GM12878 (cell line): Measurements from ENCODE around the gene PIM2. TPM values are rescaled to one million over a fixed set of nuclear protein-coding genes. Genes with fewer than 3 reads are reported as not detected.
A peak's percentile ranks its signal among the peaks of the same experiment; 100 is the strongest.

Source experiments
- ATF7 ChIP-seq: fragments of 450-650 bp; IDR thresholded peaks from 2 replicates; pipeline ENCODE4 v1.6.1; 2016; ENCODE audit warnings: low read depth, mild to moderate bottlenecking
- BRCA1 ChIP-seq: IDR thresholded peaks from 2 replicates; pipeline ENCODE4 v1.6.1; 2011; ENCODE audit warnings: low read depth, low read length, improper control_type of control experiment
- CBX5 ChIP-seq: sonication (generic); IDR thresholded peaks from 2 replicates; pipeline ENCODE4 v1.6.1; 2016; ENCODE audit warnings: low read depth, moderate library complexity, mild to moderate bottlenecking, inconsistent platforms
- CEBPB ChIP-seq, 2 experiments: fragments of 150-350 bp in 1 of 2; IDR thresholded peaks; 2 replicates each; pipeline ENCODE4 v1.6.1; 2012 to 2014; ENCODE audit warnings: low read depth in 2 of 2, low read length in 2 of 2, borderline replicate concordance in 1 of 2, inconsistent platforms in 1 of 2
- CREM ChIP-seq: IDR thresholded peaks from 2 replicates; pipeline ENCODE4 v1.6.1; 2014; ENCODE audit warnings: antibody characterized with exemption, low read depth
- DPF2 ChIP-seq: fragments of 450-650 bp; IDR thresholded peaks from 2 replicates; pipeline ENCODE4 v1.6.1; 2017; ENCODE audit warnings: mild to moderate bottlenecking
- FOS ChIP-seq: IDR thresholded peaks from 3 replicates; pipeline ENCODE4 v1.6.1; 2011; ENCODE audit warnings: borderline replicate concordance; ENCODE audit not compliant: insufficient read length; ENCODE audit errors: extremely low read depth
- GATAD2B ChIP-seq: fragments of 450-650 bp; conservative IDR thresholded peaks from 2 replicates; pipeline ENCODE4 v1.6.1; 2017; ENCODE audit warnings: low read depth, mild to moderate bottlenecking, moderate library complexity
- HDGF ChIP-seq: fragments of 450-650 bp; IDR thresholded peaks from 2 replicates; pipeline ENCODE4 v1.6.1; 2016; ENCODE audit warnings: antibody characterized with exemption
- HSF1 ChIP-seq: fragments of 150-350 bp; IDR thresholded peaks from 2 replicates; pipeline ENCODE4 v1.6.1; 2014; ENCODE audit warnings: mild to moderate bottlenecking, low read depth, low read length
- IRF4 ChIP-seq: IDR thresholded peaks from 2 replicates; pipeline ENCODE4 v1.6.1; 2011; ENCODE audit warnings: low read depth, low read length
- JUND ChIP-seq: IDR thresholded peaks from 2 replicates; pipeline ENCODE4 v1.6.1; 2012; ENCODE audit warnings: low read depth, mild to moderate bottlenecking, low read length, improper control_type of control experiment, moderate library complexity
- MYC ChIP-seq: IDR thresholded peaks from 2 replicates; pipeline ENCODE4 v1.6.1; 2011; ENCODE audit warnings: mild to moderate bottlenecking, low read length, moderate library complexity, inconsistent platforms; ENCODE audit not compliant: insufficient read depth, insufficient replicate concordance, insufficient read length, severe bottlenecking
- NBN ChIP-seq: fragments of 450-650 bp; IDR thresholded peaks from 2 replicates; pipeline ENCODE4 v1.6.1; 2016
- NR2F1 ChIP-seq: fragments of 450-650 bp; conservative IDR thresholded peaks from 2 replicates; pipeline ENCODE4 v1.6.1; 2017; ENCODE audit warnings: mild to moderate bottlenecking
- NRF1 ChIP-seq: conservative IDR thresholded peaks from 2 replicates; pipeline ENCODE4 v1.6.1; 2011; ENCODE audit warnings: mild to moderate bottlenecking, low read depth, low read length, improper control_type of control experiment
- RELA ChIP-seq: fragments of 450-650 bp; IDR thresholded peaks from 2 replicates; pipeline ENCODE4 v1.8.0; 2014; ENCODE audit warnings: borderline replicate concordance; ENCODE audit not compliant: partially characterized antibody
- SMAD5 ChIP-seq: IDR thresholded peaks from 2 replicates; pipeline ENCODE4 v1.6.1; 2016; ENCODE audit warnings: antibody characterized with exemption, low read depth
- SREBF2 ChIP-seq: IDR thresholded peaks from 2 replicates; pipeline ENCODE4 v1.6.1; 2012; ENCODE audit warnings: mild to moderate bottlenecking, low read length
- SUPT20H ChIP-seq: IDR thresholded peaks from 2 replicates; pipeline ENCODE4 v1.6.1; 2011; ENCODE audit warnings: low read depth, mild to moderate bottlenecking, low read length, moderate library complexity, borderline replicate concordance; ENCODE audit not compliant: control insufficient read depth
- ZBTB11 ChIP-seq: fragments of 450-650 bp; formaldehyde crosslinking; IDR thresholded peaks from 2 replicates; pipeline ENCODE4 v1.5.0; 2022; ENCODE audit warnings: mild to moderate bottlenecking, missing genetic modification characterization
- ZBTB33 ChIP-seq: fragments of 450-650 bp; IDR thresholded peaks from 2 replicates; pipeline ENCODE4 v1.6.1; 2017; ENCODE audit warnings: mild to moderate bottlenecking
- ZNF24 ChIP-seq: fragments of 450-650 bp; IDR thresholded peaks from 2 replicates; pipeline ENCODE4 v1.6.1; 2017; ENCODE audit warnings: antibody characterized with exemption, mild to moderate bottlenecking
- ZNF622 ChIP-seq: fragments of 450-650 bp; IDR thresholded peaks from 2 replicates; pipeline ENCODE4 v1.6.1; 2017; ENCODE audit warnings: mild to moderate bottlenecking, inconsistent platforms
- polyA plus RNA-seq, 11 experiments: library from polyadenylated mRNA; depleted of rRNA in 4 of 11; unstranded in 6 of 11; stranded (reverse) in 5 of 11; fragments of >200 nt; fragmentation: Nextera tagmentation in 4 of 11; fragmentation: Illumina TruSeq in 1 of 11; extraction: Ambion mirVana in 4 of 11; extraction: Trizol in 1 of 11; gene quantifications; 1 replicate in 1 of 11; 2 replicates in 10 of 11; pipeline versions ENCODE4 v1.2.1 to v1.2.3, GENCODE V29; 2011 to 2016; ENCODE audit warnings: inconsistent platforms in 2 of 11, missing spikeins in 2 of 11, low read depth in 1 of 11
- total RNA-seq, 4 experiments: library from RNA; depleted of rRNA in 3 of 4; stranded (reverse); fragments of >200 nt in 3 of 4; fragmentation: Illumina TruSeq in 1 of 4; extraction: Trizol in 1 of 4; gene quantifications; 2 replicates each; pipeline versions ENCODE4 v1.2.1 to v1.2.3, GENCODE V29; 2013 to 2021

The PIM2 gene
- total and polyA plus RNA-seq, 10 of the 15 experiments (the other 5 are each of a cell fraction or from before 2014, with no cell fraction given) = 19.2 to 96.8 (median 32.3) TPM

GRCh38 chrX:48897625-48898306, 21.1 kb downstream of the PIM2 start, which contains the start of the genes PQBP1 and TIMM17B (continued):
- TF ChIP-seq ZBTB33 (no peak), FOS (peak; percentile 31), SUPT20H (no peak), HSF1 (no peak), NR2F1 (no peak), CBX5 (no peak), CREM (peak; percentile 70), HDGF (no peak), BRCA1 (no peak), ZNF622 (no peak), SREBF2 (no peak), ZNF24 (no peak), ATF7 (peak; percentile 99), NRF1 (no peak), NBN (peak; percentile 79), ZBTB11 (no peak), MYC (no peak), GATAD2B (no peak), RELA (no peak), IRF4 (no peak), JUND (peak; percentile 95), DPF2 (no peak), SMAD5 (peak; percentile 84; the same call in 1 of the 2 replicates), CEBPB (IDR thresholded peaks at IDR 0.05; ENCODE audit: borderline replicate concordance in 1 of 2, low read depth in 2 of 2, low read length in 2 of 2) (no peak)
